Left colon (tissue), 2 donors: Measurements from ENCODE around the gene NLRC5. TPM values are rescaled to one million over a fixed set of nuclear protein-coding genes. Genes with fewer than 3 reads are reported as not detected.
"Not testable (repeated sequence)": the region's sequence is repeated elsewhere in the genome, so short reads cannot be mapped to it uniquely, and the experiment has no call there.

Source experiments
- ATAC-seq: fragments of 200-7000 bp; cut with Tn5 transposase; one replicate; pipeline ENCODE4 v1.9.1; 2020; ENCODE audit warnings: mild to moderate bottlenecking, moderate library complexity
- DNase-seq, 2 donors: peaks; one replicate each; pipeline ENCODE4 v3.0.0-alpha.2; 2020
- intact Hi-C, 2 donors: fragments of 100-400 bp; cut with DNase I in 1 of 2; cut with micrococcal nuclease in 1 of 2; formaldehyde crosslinking; loops; one replicate each; pipeline versions ENCODE4 v1.11.2 to v1.14.0; 2022; cut with DNase I, micrococcal nuclease
- total RNA-seq, 2 donors: library from RNA; stranded (reverse); fragmentation: NEBNext Ultra II Directional; extraction: Animal tissue kit (Norgen Biotek cat#: 25700); gene quantifications; one replicate each; pipeline ENCODE4 v1.2.1, GENCODE V29; 2021
- donor health status: DM: no; HTN: no; CAD: no.
- donor health status: DM: yes; HTN: yes; CAD: no.

Gene NLRC5
- total RNA-seq, 2 donors from 2014 or later: 57.7 to 125 TPM

GRCh38 chr16:57096192-57096591, 106.8 kb downstream of the NLRC5 start:
- ATAC-seq: no peak

GRCh38 chr16:57096793-57097192, 107.4 kb downstream of the NLRC5 start:
- DNase-seq (no peak), ATAC-seq (no peak)
- intact Hi-C loops: no loop called here

More at GRCh38 chr16:57096192-57096591, 106.8 kb downstream of the NLRC5 start:
- intact Hi-C loops: no loop called here
- no peak for DNase-seq

GRCh38 chr16:57098188-57098841, 109.0 kb downstream of the NLRC5 start:
- intact Hi-C loops: no loop called here
- no peak for ATAC-seq

GRCh38 chr16:57099965-57100364, 110.6 kb downstream of the NLRC5 start:
- intact Hi-C loops, ATAC-seq, DNase-seq: not testable (repeated sequence)

More at GRCh38 chr16:57098188-57098841, 109.0 kb downstream of the NLRC5 start:
- no peak for DNase-seq

GRCh38 chr16:57100445-57100844, 111.1 kb downstream of the NLRC5 start:
- DNase-seq (no peak), ATAC-seq (no peak)
- intact Hi-C loops: no loop called here

- intact Hi-C loops: no loop called here
- ATAC-seq: no peak
- no peak for DNase-seq
These were observed 113.8 kb downstream of the NLRC5 start for GRCh38 chr16:57102888-57103851.

GRCh38 chr16:57104706-57105105, 115.3 kb downstream of the NLRC5 start:
- DNase-seq (no peak), ATAC-seq (no peak)
- intact Hi-C loops: no loop called here

GRCh38 chr16:57105184-57105583, 115.8 kb downstream of the NLRC5 start:
- intact Hi-C loops: no loop called here
- DNase-seq (no peak), ATAC-seq (no peak)

GRCh38 chr16:57106767-57107166, 117.4 kb downstream of the NLRC5 start:
- intact Hi-C loops: no loop called here
- DNase-seq: no peak
- no peak for ATAC-seq

GRCh38 chr16:57107321-57107922, 118.1 kb downstream of the NLRC5 start:
- intact Hi-C loops: no loop called here
- no peak for ATAC-seq
- no peak for DNase-seq

GRCh38 chr16:57108432-57108831, 119.1 kb downstream of the NLRC5 start:
- intact Hi-C loops: no loop called here
- ATAC-seq (no peak), DNase-seq (no peak)

GRCh38 chr16:57109259-57110105, 120.1 kb downstream of the NLRC5 start:
- intact Hi-C loops, DNase-seq, ATAC-seq: not testable (repeated sequence)

GRCh38 chr16:57110937-57111336, 121.6 kb downstream of the NLRC5 start:
- ATAC-seq (no peak), DNase-seq (no peak)
- intact Hi-C loops: no loop called here

GRCh38 chr16:57111420-57111819, 122.1 kb downstream of the NLRC5 start:
- intact Hi-C loops: no loop called here
- DNase-seq: no peak
- ATAC-seq: peak; percentile 84

- intact Hi-C loops: no loop called here
- ATAC-seq (no peak), DNase-seq (no peak)
These were observed 123.2 kb downstream of the NLRC5 start for GRCh38 chr16:57112403-57113041.

- DNase-seq (no peak), ATAC-seq (no peak)
- intact Hi-C loops: no loop called here
These were observed 123.7 kb downstream of the NLRC5 start for GRCh38 chr16:57113042-57113453.

- ATAC-seq: no peak
- DNase-seq: no peak
These were observed 124.3 kb downstream of the NLRC5 start for GRCh38 chr16:57113664-57114063.

GRCh38 chr16:57115168-57115513, 125.8 kb downstream of the NLRC5 start:
- intact Hi-C loops: no loop called here
- ATAC-seq (no peak), DNase-seq (no peak)

More at GRCh38 chr16:57113664-57114063, 124.3 kb downstream of the NLRC5 start:
- intact Hi-C loops: no loop called here
